ENCODE measurements around the gene C15orf61. TPM values are rescaled to one million over a fixed set of nuclear protein-coding genes. Genes with fewer than 3 reads are reported as not detected.

C15orf61 gene
- total RNA-seq, 1 donor: 10.1 TPM

- Histone ChIP-seq H3K9me3 (ENCODE audit: low read depth, low read length) (no peaks in the 10 kb centered on the region), H3K4me1 (ENCODE audit: insufficient read depth, low read length) (peaks cover 31% of the 10 kb centered on the region), H4K20me1 (ENCODE audit: insufficient read depth, low read length) (no peaks in the 10 kb centered on the region), H3K4me3 (ENCODE audit: insufficient read depth, low read length) (no peak overlapping the region), H3K79me2 (ENCODE audit: insufficient read depth, low read length) (no peaks in the 10 kb centered on the region), H3K4me2 (ENCODE audit: insufficient read depth, low read length) (no peak overlapping the region), H3K27me3 (ENCODE audit: insufficient read depth, low read length) (no peaks in the 10 kb centered on the region), H3K27ac (ENCODE audit: low read depth, low read length) (no peak overlapping the region), H3K36me3 (ENCODE audit: insufficient read depth, low read length) (no peaks in the 10 kb centered on the region), H2AFZ (ENCODE audit: low read length) (no peak overlapping the region)
- DNase-seq (ENCODE audit: insufficient read length, low spot score, missing footprints): no peak
- TF ChIP-seq CTCF (IDR thresholded peaks at IDR 0.05; ENCODE audit: extremely low read depth, low read depth, low read length): no peak
Measured at GRCh38 chr15:67505675-67506572, 15.0 kb upstream of the C15orf61 start.

GRCh38 chr15:67506775-67507747 lies 13.9 kb upstream of the C15orf61 start:
- H3K36me3 ChIP-seq (ENCODE audit: insufficient read depth, low read length): no peaks in the 10 kb centered on the region
- no peaks in the 10 kb centered on the region for H3K79me2 ChIP-seq (ENCODE audit: insufficient read depth, low read length)
- no peaks in the 10 kb centered on the region for H3K27me3 ChIP-seq (ENCODE audit: insufficient read depth, low read length)
- H3K4me3 ChIP-seq (ENCODE audit: insufficient read depth, low read length): no peak overlapping the region
- no peak for TF ChIP-seq CTCF (IDR thresholded peaks at IDR 0.05; ENCODE audit: extremely low read depth, low read depth, low read length)
- peaks cover 42% of the 10 kb centered on the region for H3K4me1 ChIP-seq (ENCODE audit: insufficient read depth, low read length)
- no peak overlapping the region for H3K27ac ChIP-seq (ENCODE audit: low read depth, low read length)
- DNase-seq (ENCODE audit: insufficient read length, low spot score, missing footprints): no peak
- H3K4me2 ChIP-seq (ENCODE audit: insufficient read depth, low read length): no peak overlapping the region
- H3K9me3 ChIP-seq (ENCODE audit: low read depth, low read length): no peaks in the 10 kb centered on the region
- no peaks in the 10 kb centered on the region for H4K20me1 ChIP-seq (ENCODE audit: insufficient read depth, low read length)
- H2AFZ ChIP-seq (ENCODE audit: low read length): no peak overlapping the region

GRCh38 chr15:67508407-67508806 lies 12.5 kb upstream of the C15orf61 start:
- peak overlapping the region; percentile 30 for H3K27ac ChIP-seq (ENCODE audit: low read depth, low read length)
- H3K4me3 ChIP-seq (ENCODE audit: insufficient read depth, low read length): no peak overlapping the region
- no peaks in the 10 kb centered on the region for H3K27me3 ChIP-seq (ENCODE audit: insufficient read depth, low read length)
- peak overlapping the region; percentile 50 for H3K4me2 ChIP-seq (ENCODE audit: insufficient read depth, low read length)
- no peaks in the 10 kb centered on the region for H3K9me3 ChIP-seq (ENCODE audit: low read depth, low read length)
- H3K4me1 ChIP-seq (ENCODE audit: insufficient read depth, low read length): peaks cover 44% of the 10 kb centered on the region
- H3K36me3 ChIP-seq (ENCODE audit: insufficient read depth, low read length): no peaks in the 10 kb centered on the region
- no peak for TF ChIP-seq CTCF (IDR thresholded peaks at IDR 0.05; ENCODE audit: extremely low read depth, low read depth, low read length)
- no peaks in the 10 kb centered on the region for H4K20me1 ChIP-seq (ENCODE audit: insufficient read depth, low read length)
- H3K79me2 ChIP-seq (ENCODE audit: insufficient read depth, low read length): no peaks in the 10 kb centered on the region
- no peak overlapping the region for H2AFZ ChIP-seq (ENCODE audit: low read length)
- DNase-seq (ENCODE audit: insufficient read length, low spot score, missing footprints): no peak

Measured in osteoblast (primary cell).